Epidermal melanocyte (primary cell): ENCODE data around the gene TFPT.

Source experiments
- DNase-seq: peaks from one replicate; pipeline ENCODE4 v3.0.0; 2011; ENCODE audit warnings: low spot score; ENCODE audit not compliant: insufficient read length

The TFPT gene

GRCh38 chr19:54081032-54081431, 34.4 kb downstream of the TFPT start, which contains the start of gene TARM1:
Gene TARM1 (minus strand): TSS chr19:54081365. CDS start chr19:54081340, 25 bp downstream.
- DNase-seq = no peak

GRCh38 chr19:54077334-54077733, 38.1 kb downstream of the TFPT start:
- no peak for DNase-seq

- no peak for DNase-seq
These were observed 40.6 kb downstream of the TFPT start for GRCh38 chr19:54074851-54075250.

GRCh38 chr19:54073829-54074228, 41.6 kb downstream of the TFPT start:
- DNase-seq = no peak

GRCh38 chr19:54069470-54069869, 46.0 kb downstream of the TFPT start:
- DNase-seq = no peak

GRCh38 chr19:54063350-54064116, 51.9 kb downstream of the TFPT start, which contains the start of gene VSTM1:
Gene VSTM1 (minus strand): TSS chr19:54063897. CDS start chr19:54063777, 120 bp downstream.
- DNase-seq = no peak

GRCh38 chr19:54062643-54063042, 52.8 kb downstream of the TFPT start:
- no peak for DNase-seq
